ENCODE results near the gene SLC22A5. TPM values are rescaled to one million over a fixed set of nuclear protein-coding genes. Genes with fewer than 3 reads are reported as not detected.

The SLC22A5 gene
- polyA plus RNA-seq (2012; ENCODE audit: insufficient read length, low read depth), result 8.1 TPM

GRCh38 chr5:132369474-132370180, at the start of gene SLC22A5:
Gene SLC22A5 (plus strand): TSS chr5:132369710. CDS start chr5:132369973, 263 bp downstream.
- TF ChIP-seq SIN3A (IDR thresholded peaks at IDR 0.05; ENCODE audit: borderline replicate concordance, insufficient read depth, low read length) (no peak), TAF1 (IDR thresholded peaks at IDR 0.05; ENCODE audit: borderline replicate concordance, insufficient read depth, low read length) (no peak), POLR2AphosphoS5 (IDR thresholded peaks at IDR 0.05; ENCODE audit: low read depth, low read length) (peak; percentile 45; the same call in 1 of the 2 replicates), REST (IDR thresholded peaks at IDR 0.05; ENCODE audit: insufficient read depth in 1 of 2, low read depth in 2 of 2, low read length in 2 of 2) (no peak), FOXP2 (optimal IDR thresholded peaks at IDR 0.05; ENCODE audit: borderline replicate concordance, extremely low read depth, extremely low read length, insufficient read depth) (peak; percentile 40)

GRCh38 chr5:132319975-132320374, 49.5 kb upstream of the SLC22A5 start:
- TF ChIP-seq POLR2AphosphoS5 (IDR thresholded peaks at IDR 0.05; ENCODE audit: low read depth, low read length) (no peak), REST (IDR thresholded peaks at IDR 0.05; ENCODE audit: insufficient read depth in 1 of 2, low read depth in 2 of 2, low read length in 2 of 2) (no peak), FOXP2 (optimal IDR thresholded peaks at IDR 0.05; ENCODE audit: borderline replicate concordance, extremely low read depth, extremely low read length, insufficient read depth) (no peak), TAF1 (IDR thresholded peaks at IDR 0.05; ENCODE audit: borderline replicate concordance, insufficient read depth, low read length) (no peak), SIN3A (IDR thresholded peaks at IDR 0.05; ENCODE audit: borderline replicate concordance, insufficient read depth, low read length) (no peak)

- TF ChIP-seq POLR2AphosphoS5 (IDR thresholded peaks at IDR 0.05; ENCODE audit: low read depth, low read length) (no peak), TAF1 (IDR thresholded peaks at IDR 0.05; ENCODE audit: borderline replicate concordance, insufficient read depth, low read length) (no peak), SIN3A (IDR thresholded peaks at IDR 0.05; ENCODE audit: borderline replicate concordance, insufficient read depth, low read length) (no peak), REST (IDR thresholded peaks at IDR 0.05; ENCODE audit: insufficient read depth in 1 of 2, low read depth in 2 of 2, low read length in 2 of 2) (no peak), FOXP2 (optimal IDR thresholded peaks at IDR 0.05; ENCODE audit: borderline replicate concordance, extremely low read depth, extremely low read length, insufficient read depth) (no peak)
Measured at GRCh38 chr5:132321109-132321721, 48.3 kb upstream of the SLC22A5 start.

- TF ChIP-seq FOXP2 (optimal IDR thresholded peaks at IDR 0.05; ENCODE audit: borderline replicate concordance, extremely low read depth, extremely low read length, insufficient read depth), result no peak
- TF ChIP-seq SIN3A (IDR thresholded peaks at IDR 0.05; ENCODE audit: borderline replicate concordance, insufficient read depth, low read length), result no peak
- no peak for TF ChIP-seq REST (IDR thresholded peaks at IDR 0.05; ENCODE audit: insufficient read depth in 1 of 2, low read depth in 2 of 2, low read length in 2 of 2)
- TF ChIP-seq POLR2AphosphoS5 (IDR thresholded peaks at IDR 0.05; ENCODE audit: low read depth, low read length), result no peak
- no peak for TF ChIP-seq TAF1 (IDR thresholded peaks at IDR 0.05; ENCODE audit: borderline replicate concordance, insufficient read depth, low read length)
Measured at GRCh38 chr5:132322266-132322665, 47.2 kb upstream of the SLC22A5 start.
